Effector CD4-positive, alpha-beta T cell (primary cell): Measurements from ENCODE around the gene SULT2B1.

ENCODE experiments used
- DNase-seq: peaks from one replicate; pipeline ENCODE4 v3.0.0-alpha.2; 2020

The SULT2B1 gene

GRCh38 chr19:48603850-48604249, 51.9 kb downstream of the SULT2B1 start:
- no peak for DNase-seq

- DNase-seq: no peak
Measured at GRCh38 chr19:48606463-48607358, 54.7 kb downstream of the SULT2B1 start, which contains the start of gene SPACA4. Gene SPACA4, plus strand, starts transcription at chr19:48606742. Its CDS starts 237 bp downstream, at chr19:48606979.

- DNase-seq: no peak
Measured at GRCh38 chr19:48607359-48607755, 55.4 kb downstream of the SULT2B1 start.

- DNase-seq: no peak
Measured at GRCh38 chr19:48608798-48609263, 56.9 kb downstream of the SULT2B1 start.

- no peak for DNase-seq
Measured at GRCh38 chr19:48609571-48610108, 57.7 kb downstream of the SULT2B1 start.

- DNase-seq: no peak
Measured at GRCh38 chr19:48611872-48612271, 59.9 kb downstream of the SULT2B1 start.

- no peak for DNase-seq
Measured at GRCh38 chr19:48613024-48613851, 61.3 kb downstream of the SULT2B1 start.

GRCh38 chr19:48613852-48614435, 62.0 kb downstream of the SULT2B1 start:
- no peak for DNase-seq

- DNase-seq: no peak
Measured at GRCh38 chr19:48614436-48615230, 62.7 kb downstream of the SULT2B1 start, which contains the start of gene FAM83E. Gene FAM83E, minus strand, starts transcription at chr19:48615076. Its CDS starts 1,704 bp downstream, at chr19:48613372.

GRCh38 chr19:48615231-48616040, 63.5 kb downstream of the SULT2B1 start:
- no peak for DNase-seq

- no peak for DNase-seq
Measured at GRCh38 chr19:48616041-48616436, 64.1 kb downstream of the SULT2B1 start.

- DNase-seq: no peak
Measured at GRCh38 chr19:48616491-48617056, 64.6 kb downstream of the SULT2B1 start.

GRCh38 chr19:48617146-48617937, 65.4 kb downstream of the SULT2B1 start:
- DNase-seq: no peak

- no peak for DNase-seq
Measured at GRCh38 chr19:48618278-48618915, 66.4 kb downstream of the SULT2B1 start.

- DNase-seq: peak; percentile 91
Measured at GRCh38 chr19:48618916-48619691, 67.1 kb downstream of the SULT2B1 start, which contains the start of the genes RPL18 and SPHK2. Gene RPL18, minus strand, starts transcription at chr19:48619178. Its CDS starts 35 bp downstream, at chr19:48619143. Gene SPHK2, plus strand, starts transcription at chr19:48619506. Its CDS starts 1,009 bp downstream, at chr19:48620515.

GRCh38 chr19:48619692-48620585, 68.0 kb downstream of the SULT2B1 start:
- DNase-seq: no peak

- no peak for DNase-seq
Measured at GRCh38 chr19:48623556-48624066, 71.6 kb downstream of the SULT2B1 start.
